Measurements from ENCODE around the gene B3GALT6.

- TF ChIP-seq ZNF384 (IDR thresholded peaks at IDR 0.05) = no peak
- TF ChIP-seq ELF4 (IDR thresholded peaks at IDR 0.05) = no peak
- no peak for TF ChIP-seq SUZ12 (IDR thresholded peaks at IDR 0.05)
- no peak for TF ChIP-seq FOXK2 (IDR thresholded peaks at IDR 0.05)
- no peak for TF ChIP-seq FOXM1 (IDR thresholded peaks at IDR 0.05; ENCODE audit: borderline replicate concordance)
- no peak for TF ChIP-seq FOXA1 (IDR thresholded peaks at IDR 0.05)
- TF ChIP-seq CTBP1 (IDR thresholded peaks at IDR 0.05; ENCODE audit: borderline replicate concordance) = no peak
- TF ChIP-seq NFRKB (IDR thresholded peaks at IDR 0.05) = no peak
- no peak for TF ChIP-seq TARDBP (IDR thresholded peaks at IDR 0.05)
These were observed 42.9 kb upstream of the B3GALT6 start for GRCh38 chr1:1189111-1189510.

Measured in HEK293T (cell line).